ENCODE data around the gene RGS4. TPM values are rescaled to one million over a fixed set of nuclear protein-coding genes. Genes with fewer than 3 reads are reported as not detected.

RGS4 gene
- total RNA-seq, 1 experiment from 2014 or later: not detected

DNA sequence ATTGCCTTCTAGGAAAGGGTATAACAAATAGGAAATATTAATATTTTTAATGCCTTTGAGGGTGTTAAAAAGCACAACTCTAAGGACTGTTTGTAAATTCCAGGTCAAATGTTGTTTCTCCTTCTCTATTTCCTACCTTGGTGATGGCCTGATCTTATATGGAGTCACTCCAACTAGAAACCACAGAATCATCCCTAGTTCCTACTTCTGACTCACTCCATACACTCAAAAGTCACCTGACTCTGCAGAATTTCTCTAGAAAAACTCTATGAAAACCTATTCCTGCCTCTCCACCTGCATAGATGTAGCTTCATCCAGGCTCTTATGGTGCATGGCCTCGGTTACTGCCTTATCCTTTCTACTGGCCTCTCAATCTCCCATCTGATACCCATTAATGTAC lies 14.5 kb downstream of the RGS4 start:
- H3K4me1 ChIP-seq (ENCODE audit: insufficient read depth, low read length): no peaks in the 10 kb centered on the region; the same call in 1 of the 2 replicates
- H2BK5ac ChIP-seq (ENCODE audit: insufficient read length, low read length): no peak overlapping the region
- Mint-ChIP-seq H3K36me3 (ENCODE audit: insufficient read depth in 1 of 3, low read depth in 3 of 3) (no peaks in the 10 kb centered on the region), H3K27me3 (ENCODE audit: low read depth) (no peaks in the 10 kb centered on the region; the same call in 1 of the 2 replicates), H3K27ac (no peak overlapping the region), H3K4me1 (peaks cover 4 to 5% of the 10 kb centered on the region in 2 experiments; a peak in 2 of 4 replicates), H3K9me3 (peaks cover 0 to 2% of the 10 kb centered on the region in 2 experiments; a peak in 1 of 5 replicates), H3K4me3 (no peak overlapping the region)
- H3K9me3 ChIP-seq (ENCODE audit: control insufficient read depth, low read depth, low read length): no peaks in the 10 kb centered on the region
- H3K27ac ChIP-seq (ENCODE audit: insufficient read length, low read depth, low read length): no peak overlapping the region
- H4K20me1 ChIP-seq (ENCODE audit: control insufficient read depth, insufficient read depth, insufficient read length): no peaks in the 10 kb centered on the region
- H2BK120ac ChIP-seq (ENCODE audit: low read depth, low read length, poor library complexity, severe bottlenecking): no peak overlapping the region
- H2AK5ac ChIP-seq (ENCODE audit: insufficient read length, low read length): no peak overlapping the region
- no peak overlapping the region for H2AFZ ChIP-seq (ENCODE audit: low read length)
- H2BK15ac ChIP-seq (ENCODE audit: low read depth, low read length): no peak overlapping the region
- H4K8ac ChIP-seq (replicated peaks; ENCODE audit: insufficient read length, low read depth, low read length): no peak overlapping the region
- no peak for DNase-seq
- TF ChIP-seq, protein P1, sequence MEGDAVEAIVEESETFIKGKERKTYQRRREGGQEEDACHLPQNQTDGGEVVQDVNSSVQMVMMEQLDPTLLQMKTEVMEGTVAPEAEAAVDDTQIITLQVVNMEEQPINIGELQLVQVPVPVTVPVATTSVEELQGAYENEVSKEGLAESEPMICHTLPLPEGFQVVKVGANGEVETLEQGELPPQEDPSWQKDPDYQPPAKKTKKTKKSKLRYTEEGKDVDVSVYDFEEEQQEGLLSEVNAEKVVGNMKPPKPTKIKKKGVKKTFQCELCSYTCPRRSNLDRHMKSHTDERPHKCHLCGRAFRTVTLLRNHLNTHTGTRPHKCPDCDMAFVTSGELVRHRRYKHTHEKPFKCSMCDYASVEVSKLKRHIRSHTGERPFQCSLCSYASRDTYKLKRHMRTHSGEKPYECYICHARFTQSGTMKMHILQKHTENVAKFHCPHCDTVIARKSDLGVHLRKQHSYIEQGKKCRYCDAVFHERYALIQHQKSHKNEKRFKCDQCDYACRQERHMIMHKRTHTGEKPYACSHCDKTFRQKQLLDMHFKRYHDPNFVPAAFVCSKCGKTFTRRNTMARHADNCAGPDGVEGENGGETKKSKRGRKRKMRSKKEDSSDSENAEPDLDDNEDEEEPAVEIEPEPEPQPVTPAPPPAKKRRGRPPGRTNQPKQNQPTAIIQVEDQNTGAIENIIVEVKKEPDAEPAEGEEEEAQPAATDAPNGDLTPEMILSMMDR (conservative IDR thresholded peaks at IDR 0.05): no peak
- H3K14ac ChIP-seq (ENCODE audit: insufficient read depth, low read length): no peak overlapping the region
- no peak overlapping the region for H4K5ac ChIP-seq (ENCODE audit: insufficient read length, low read depth, low read length)
- no peaks in the 10 kb centered on the region for H3K79me2 ChIP-seq (ENCODE audit: insufficient read depth, low read length)
- WGBS (ENCODE audit: extremely low coverage, insufficient read length, low lambda C conversion rate): no CpG with 5 or more reads among the region's 1 CpG
- H3K4ac ChIP-seq (ENCODE audit: low read depth, low read length): no peak overlapping the region
- H3K79me1 ChIP-seq (ENCODE audit: insufficient read depth, low read depth, low read length, poor library complexity, severe bottlenecking): no peaks in the 10 kb centered on the region
- H2BK20ac ChIP-seq (ENCODE audit: low read depth, low read length, poor library complexity, severe bottlenecking): no peak overlapping the region
- H3K9ac ChIP-seq (ENCODE audit: extremely low read depth, insufficient read length, low read length): no peak overlapping the region
- no peak overlapping the region for H3K4me2 ChIP-seq (ENCODE audit: insufficient read depth, insufficient read length, low read length)
- no peaks in the 10 kb centered on the region for H3K27me3 ChIP-seq (ENCODE audit: insufficient read depth, low read length)
- H3K23ac ChIP-seq (ENCODE audit: insufficient read length, low read depth, low read length): no peak overlapping the region
- no peak overlapping the region for H3K56ac ChIP-seq (ENCODE audit: insufficient read length, low read depth, low read length)
- H3K18ac ChIP-seq (ENCODE audit: insufficient read length, low read depth, low read length): no peak overlapping the region
- no peaks in the 10 kb centered on the region for H3K23me2 ChIP-seq (ENCODE audit: insufficient read length, low read depth, low read length, poor library complexity, severe bottlenecking)
- no peak overlapping the region for H4K91ac ChIP-seq (ENCODE audit: insufficient read length, low read depth, low read length)
- no peak overlapping the region for H3T11ph ChIP-seq (ENCODE audit: low read length)
- H2BK12ac ChIP-seq (ENCODE audit: insufficient read length, low read depth, low read length): no peak overlapping the region
